Measurements from ENCODE around the gene ECHS1.

- TF ChIP-seq POLR2A (IDR thresholded peaks at IDR 0.05) (no peak), CTCF (IDR thresholded peaks at IDR 0.05) (no peak)
Observed at GRCh38 chr10:133350283-133350949, 22.7 kb downstream of the ECHS1 start.
